Measurements from ENCODE around the gene HJURP. TPM values are rescaled to one million over a fixed set of nuclear protein-coding genes. Genes with fewer than 3 reads are reported as not detected.

Gene HJURP
- total RNA-seq, 6 donors from 2014 or later, result 0.98 to 3.2 (median 1.3) TPM; not detected in 1

DNA sequence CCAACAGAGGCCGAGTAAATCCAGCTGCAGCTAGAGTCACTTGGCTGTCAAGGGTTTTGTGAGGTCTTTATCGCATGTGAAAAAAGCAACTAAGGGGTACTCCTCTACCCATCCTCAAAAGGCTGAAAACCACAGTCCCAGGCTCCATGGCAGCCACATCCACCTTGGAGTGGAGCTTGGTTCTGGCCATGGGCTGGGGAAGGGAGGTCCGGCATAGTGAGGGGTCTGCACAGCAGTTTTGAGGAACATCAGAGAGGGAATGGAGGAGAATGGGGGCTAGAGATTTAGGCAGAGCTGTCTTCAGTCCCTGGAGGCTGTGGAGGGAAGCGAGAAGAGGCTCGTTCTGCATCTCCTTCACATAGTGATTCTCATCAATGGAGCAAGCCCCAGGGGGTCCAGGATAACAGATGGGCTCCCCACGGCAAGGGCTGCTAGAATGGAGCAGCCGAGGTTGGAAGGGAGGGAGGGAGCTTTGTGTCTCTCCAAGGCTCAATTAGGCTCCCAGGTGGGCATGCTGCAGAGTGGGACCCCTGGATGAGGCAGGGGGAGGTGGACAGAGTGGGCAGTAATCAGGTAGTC is 55.2 kb downstream of the HJURP start:
- Histone ChIP-seq H3K4me1 (no peaks in the 10 kb centered on the region), H3K27ac (no peak overlapping the region), H3K36me3 (no peaks in the 10 kb centered on the region), H3K4me3 (no peak overlapping the region), H3K27me3 (no peaks in the 10 kb centered on the region), H3K9me3 (no peaks in the 10 kb centered on the region)
- DNase-seq (peak in 1 of 2 donors; percentile 8), ATAC-seq (ENCODE audit: low FRiP score in 2 of 2) (no peak)
- 60 to 65% methylated on average over 6 to 7 of the region's 7 CpGs for WGBS, 2 donors
- no peak for TF ChIP-seq EP300 (IDR thresholded peaks at IDR 0.05)
- TF ChIP-seq, protein P1, sequence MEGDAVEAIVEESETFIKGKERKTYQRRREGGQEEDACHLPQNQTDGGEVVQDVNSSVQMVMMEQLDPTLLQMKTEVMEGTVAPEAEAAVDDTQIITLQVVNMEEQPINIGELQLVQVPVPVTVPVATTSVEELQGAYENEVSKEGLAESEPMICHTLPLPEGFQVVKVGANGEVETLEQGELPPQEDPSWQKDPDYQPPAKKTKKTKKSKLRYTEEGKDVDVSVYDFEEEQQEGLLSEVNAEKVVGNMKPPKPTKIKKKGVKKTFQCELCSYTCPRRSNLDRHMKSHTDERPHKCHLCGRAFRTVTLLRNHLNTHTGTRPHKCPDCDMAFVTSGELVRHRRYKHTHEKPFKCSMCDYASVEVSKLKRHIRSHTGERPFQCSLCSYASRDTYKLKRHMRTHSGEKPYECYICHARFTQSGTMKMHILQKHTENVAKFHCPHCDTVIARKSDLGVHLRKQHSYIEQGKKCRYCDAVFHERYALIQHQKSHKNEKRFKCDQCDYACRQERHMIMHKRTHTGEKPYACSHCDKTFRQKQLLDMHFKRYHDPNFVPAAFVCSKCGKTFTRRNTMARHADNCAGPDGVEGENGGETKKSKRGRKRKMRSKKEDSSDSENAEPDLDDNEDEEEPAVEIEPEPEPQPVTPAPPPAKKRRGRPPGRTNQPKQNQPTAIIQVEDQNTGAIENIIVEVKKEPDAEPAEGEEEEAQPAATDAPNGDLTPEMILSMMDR (IDR thresholded peaks at IDR 0.05), result no peak
- TF ChIP-seq POLR2A (IDR thresholded peaks at IDR 0.05), result no peak
- no peak for TF ChIP-seq POLR2AphosphoS5 (IDR thresholded peaks at IDR 0.05)

DNA sequence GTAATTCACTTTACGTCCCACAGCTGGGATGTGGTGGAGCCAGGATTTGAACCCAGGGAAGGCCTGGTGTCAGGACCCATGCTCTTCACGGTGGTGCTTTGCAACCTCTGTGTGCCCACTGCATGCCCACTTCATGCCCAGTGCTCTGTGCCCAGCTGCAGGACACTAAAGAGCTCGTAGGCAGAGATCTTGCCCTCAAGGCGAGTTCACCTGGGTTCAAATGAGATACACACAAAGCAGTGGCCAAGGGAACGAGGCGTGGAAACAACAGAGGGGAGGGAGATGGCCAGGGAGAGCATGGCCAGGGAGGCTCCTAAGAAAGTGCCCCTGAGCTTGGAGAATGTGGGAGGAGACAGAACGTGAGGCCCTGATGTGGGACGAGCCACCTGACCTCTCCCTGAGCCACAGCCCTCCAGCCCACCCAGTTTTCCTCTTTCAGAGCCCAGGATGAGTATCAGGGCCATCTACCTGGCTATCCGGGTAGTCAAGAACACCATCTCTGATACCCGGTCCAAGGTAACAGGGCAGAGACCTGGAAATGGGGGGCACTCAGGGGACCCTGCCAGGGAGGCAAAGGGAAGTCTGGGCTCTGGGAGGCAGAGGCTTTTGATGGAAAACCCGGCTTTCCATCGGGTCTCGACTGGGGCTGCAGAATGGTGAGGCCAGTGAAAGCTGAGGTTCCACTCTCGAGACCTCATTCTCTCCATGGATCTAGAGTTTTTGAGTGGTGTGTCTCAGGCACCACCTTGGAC is 55.8 kb downstream of the HJURP start:
- Histone ChIP-seq H3K9me3 (no peaks in the 10 kb centered on the region), H3K36me3 (no peaks in the 10 kb centered on the region), H3K27ac (no peak overlapping the region), H3K27me3 (no peaks in the 10 kb centered on the region), H3K4me3 (no peak overlapping the region), H3K4me1 (no peaks in the 10 kb centered on the region)
- WGBS, 2 donors, result 80 to 84% methylated on average over 12 to 14 of the region's 14 CpGs
- DNase-seq, result no peak
- ATAC-seq (ENCODE audit: low FRiP score in 2 of 2), result no peak
- TF ChIP-seq EP300 (IDR thresholded peaks at IDR 0.05), result no peak
- TF ChIP-seq, protein P1 (IDR thresholded peaks at IDR 0.05), result no peak
- TF ChIP-seq POLR2A (IDR thresholded peaks at IDR 0.05), result no peak

DNA sequence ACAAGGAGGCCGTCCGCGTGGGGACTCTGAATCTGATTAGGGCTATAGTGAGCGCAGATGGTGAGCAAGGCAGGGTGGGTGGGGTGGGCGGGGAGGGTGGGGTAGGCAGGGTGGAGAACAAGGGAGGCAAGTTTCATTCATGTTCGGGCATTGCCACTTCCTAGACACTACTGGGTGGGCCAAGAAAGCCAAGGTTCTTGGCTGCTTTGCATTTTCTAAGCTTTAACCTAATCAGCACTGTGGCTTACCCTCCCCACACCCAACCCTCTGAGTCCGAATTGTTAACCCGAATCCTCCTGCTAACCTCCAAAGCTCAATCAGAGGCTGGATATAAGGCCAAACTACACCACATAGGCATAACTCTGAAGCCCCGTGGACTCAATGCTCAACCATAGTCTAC is 58.1 kb downstream of the HJURP start:
- H3K27ac ChIP-seq, result no peak overlapping the region
- no peaks in the 10 kb centered on the region for H3K9me3 ChIP-seq
- WGBS, 2 donors, result 88 to 94% methylated on average over 8 to 9 of the region's 9 CpGs
- no peaks in the 10 kb centered on the region for H3K4me1 ChIP-seq
- H3K27me3 ChIP-seq, result no peaks in the 10 kb centered on the region
- ATAC-seq (ENCODE audit: low FRiP score in 2 of 2) (no peak), DNase-seq (no peak)
- no peaks in the 10 kb centered on the region for H3K36me3 ChIP-seq
- TF ChIP-seq, protein P1 (IDR thresholded peaks at IDR 0.05), result no peak
- no peak for TF ChIP-seq EP300 (IDR thresholded peaks at IDR 0.05)
- no peak for TF ChIP-seq POLR2AphosphoS5 (IDR thresholded peaks at IDR 0.05)
- no peak for TF ChIP-seq POLR2A (IDR thresholded peaks at IDR 0.05)
- no peak overlapping the region for H3K4me3 ChIP-seq

DNA sequence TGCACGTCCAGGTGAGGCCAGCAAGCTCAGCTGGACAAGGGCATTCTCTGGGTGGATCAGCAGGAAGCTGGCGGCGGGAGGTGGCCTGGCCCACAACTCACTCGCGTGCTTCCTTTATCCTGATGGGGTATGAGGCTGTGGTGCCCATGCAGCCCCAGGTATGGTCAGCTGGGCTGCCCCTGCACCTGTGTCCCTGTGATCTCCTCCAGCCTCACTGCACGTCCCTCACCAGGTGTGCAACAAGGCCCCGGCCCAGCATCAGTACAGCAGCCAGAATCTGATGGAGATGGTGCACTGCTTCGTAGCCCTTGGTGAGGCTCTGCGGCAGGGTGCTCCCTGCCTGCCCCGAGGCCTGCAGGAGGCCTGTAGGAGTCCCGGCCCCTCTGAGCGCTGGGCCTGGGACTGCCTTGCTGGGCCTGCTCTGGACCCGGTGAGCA is 58.6 kb downstream of the HJURP start:
- H3K4me1 ChIP-seq, result no peaks in the 10 kb centered on the region
- H3K9me3 ChIP-seq, result no peaks in the 10 kb centered on the region
- DNase-seq, result no peak
- no peak overlapping the region for H3K27ac ChIP-seq
- 86 to 95% methylated on average over 10 to 11 of the region's 13 CpGs for WGBS, 2 donors
- no peak for TF ChIP-seq POLR2AphosphoS5 (IDR thresholded peaks at IDR 0.05)
- no peak overlapping the region for H3K4me3 ChIP-seq
- ATAC-seq (ENCODE audit: low FRiP score in 2 of 2), result no peak
- no peaks in the 10 kb centered on the region for H3K27me3 ChIP-seq
- no peaks in the 10 kb centered on the region for H3K36me3 ChIP-seq

DNA sequence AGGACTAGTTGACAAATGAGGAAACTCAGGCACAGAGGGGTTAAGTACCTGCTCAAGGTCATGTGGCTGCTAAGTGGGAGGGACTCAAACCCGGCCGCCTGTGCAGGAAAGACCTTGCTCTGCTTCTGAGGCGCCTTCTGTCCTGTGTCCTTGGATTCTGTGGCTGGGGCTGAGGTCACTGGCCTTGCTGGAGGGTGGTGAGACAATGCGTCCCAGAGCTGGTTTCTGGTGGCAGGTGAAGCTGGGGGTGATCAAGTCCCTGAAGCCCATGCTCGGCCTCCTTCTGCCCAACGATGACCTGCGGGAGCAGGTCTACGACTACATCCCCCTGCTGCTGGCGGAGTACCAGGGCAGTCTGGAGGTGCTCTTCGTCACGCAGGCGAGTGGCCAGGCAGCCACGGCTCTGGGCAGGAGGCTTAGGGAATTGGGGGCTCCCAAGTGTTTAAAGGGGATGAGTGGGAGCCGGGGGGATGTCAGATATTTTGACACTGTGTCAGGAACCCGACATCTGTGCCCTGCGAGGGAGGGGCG is 60.1 kb downstream of the HJURP start:
- 76 to 77% methylated on average over 16 to 17 of the region's 17 CpGs for WGBS, 2 donors
- Histone ChIP-seq H3K27me3 (no peaks in the 10 kb centered on the region), H3K4me3 (no peak overlapping the region), H3K36me3 (no peaks in the 10 kb centered on the region), H3K27ac (no peak overlapping the region), H3K9me3 (no peaks in the 10 kb centered on the region), H3K4me1 (no peaks in the 10 kb centered on the region)
- TF ChIP-seq POLR2A (IDR thresholded peaks at IDR 0.05), result no peak
- TF ChIP-seq POLR2AphosphoS5 (IDR thresholded peaks at IDR 0.05), result no peak
- TF ChIP-seq EP300 (IDR thresholded peaks at IDR 0.05), result no peak
- TF ChIP-seq, protein P1 (IDR thresholded peaks at IDR 0.05), result no peak
- peak in 1 of 2 donors; percentile 51 for DNase-seq
- ATAC-seq (ENCODE audit: low FRiP score in 2 of 2), result no peak

All from upper lobe of left lung (tissue), 6 donors.